CD14-positive monocyte (primary cell): ENCODE results near the gene POF1B. TPM values are rescaled to one million over a fixed set of nuclear protein-coding genes. Genes with fewer than 3 reads are reported as not detected.

ENCODE experiments used
- DNase-seq, 3 donors: peaks; one replicate each; pipeline ENCODE4 v3.0.0-alpha.2; 2011 to 2022
- H2AFZ ChIP-seq: 2 replicates; pipeline ENCODE4 v1.6.0; 2012; ENCODE audit warnings: mild to moderate bottlenecking, low read depth, low read length, inconsistent platforms; ENCODE audit not compliant: insufficient read depth, poor library complexity, severe bottlenecking
- H3K27ac ChIP-seq, 2 donors: 1 replicate in 1 of 2; 2 replicates in 1 of 2; pipeline ENCODE4 v1.5.1; 2012 to 2013; ENCODE audit warnings: low read length in 2 of 2, control low read depth in 1 of 2, inconsistent platforms in 1 of 2, low read depth in 1 of 2, mild to moderate bottlenecking in 1 of 2
- H3K27me3 ChIP-seq, 2 donors: one replicate each; pipeline versions ENCODE4 v1.6.0 to v1.6.1; 2011 to 2013; ENCODE audit warnings: low read length in 2 of 2; ENCODE audit not compliant: control insufficient read depth in 2 of 2, insufficient read depth in 2 of 2
- H3K36me3 ChIP-seq, 2 donors: replicated peaks in 1 of 2; 1 replicate in 1 of 2; 2 replicates in 1 of 2; pipeline versions ENCODE4 v1.5.1 to v1.6.1; 2012 to 2013; ENCODE audit warnings: low read length in 2 of 2, control low read depth in 1 of 2, inconsistent platforms in 1 of 2, mild to moderate bottlenecking in 1 of 2; ENCODE audit not compliant: insufficient read depth in 2 of 2, control insufficient read depth in 1 of 2
- H3K4me1 ChIP-seq, 2 donors: 1 replicate in 1 of 2; 2 replicates in 1 of 2; pipeline versions ENCODE4 v1.5.1 to v1.6.1; 2012 to 2013; ENCODE audit warnings: low read length in 2 of 2, control low read depth in 1 of 2, inconsistent platforms in 1 of 2, mild to moderate bottlenecking in 1 of 2, moderate library complexity in 1 of 2; ENCODE audit not compliant: insufficient read depth in 2 of 2, control insufficient read depth in 1 of 2
- H3K4me2 ChIP-seq: replicated peaks from 2 replicates; pipeline ENCODE3; 2012; ENCODE audit warnings: low read length, moderate library complexity, mild to moderate bottlenecking; ENCODE audit not compliant: poor library complexity, severe bottlenecking; ENCODE audit errors: extremely low read depth
- H3K4me3 ChIP-seq, 3 experiments: fragments of 200-600 bp in 1 of 3; sonication (generic) in 1 of 3; replicated peaks in 1 of 3; 1 replicate in 2 of 3; 2 replicates in 1 of 3; pipeline ENCODE4 v1.5.1; 2011 to 2013; ENCODE audit warnings: low read length in 3 of 3, mild to moderate bottlenecking in 3 of 3, control low read depth in 2 of 3, low read depth in 2 of 3, inconsistent platforms in 1 of 3, moderate library complexity in 1 of 3
- H3K79me2 ChIP-seq: 2 replicates; pipeline ENCODE4 v1.6.0; 2012; ENCODE audit warnings: mild to moderate bottlenecking, control low read depth, inconsistent platforms, low read length, moderate library complexity; ENCODE audit not compliant: insufficient read depth
- H3K9ac ChIP-seq: 2 replicates; pipeline ENCODE4 v1.6.0; 2017; ENCODE audit warnings: low read length, mild to moderate bottlenecking; ENCODE audit not compliant: insufficient read depth, poor library complexity, severe bottlenecking
- H3K9me3 ChIP-seq, 2 donors: replicated peaks in 1 of 2; 1 replicate in 1 of 2; 2 replicates in 1 of 2; pipeline versions ENCODE4 v1.5.1 to v1.6.1; 2012 to 2013; ENCODE audit warnings: low read length in 2 of 2, control low read depth in 1 of 2; ENCODE audit not compliant: control insufficient read depth in 1 of 2, insufficient read depth in 1 of 2
- H4K20me1 ChIP-seq: 2 replicates; pipeline ENCODE4 v1.6.0; 2012; ENCODE audit warnings: mild to moderate bottlenecking, low read length, control low read depth, moderate library complexity; ENCODE audit not compliant: insufficient read depth
- H3K27ac Mint-ChIP-seq, 7 donors: one replicate each; pipeline ENCODE4 v1.8.0; 2020; ENCODE audit warnings: mild to moderate bottlenecking in 7 of 7, mixed read lengths in 7 of 7, moderate library complexity in 6 of 7, inconsistent platforms in 2 of 7
- H3K27me3 Mint-ChIP-seq, 3 donors: one replicate each; pipeline ENCODE4 v1.8.0; 2021 to 2022; ENCODE audit warnings: low read depth in 3 of 3, mild to moderate bottlenecking in 3 of 3, mixed read lengths in 3 of 3, moderate library complexity in 3 of 3, inconsistent platforms in 1 of 3
- H3K36me3 Mint-ChIP-seq, 2 donors: one replicate each; pipeline ENCODE4 v1.8.0; 2020; ENCODE audit warnings: mixed read lengths in 2 of 2, inconsistent platforms in 1 of 2, mild to moderate bottlenecking in 1 of 2
- H3K4me1 Mint-ChIP-seq: one replicate; pipeline ENCODE4 v1.8.0; 2020; ENCODE audit warnings: mild to moderate bottlenecking, mixed read lengths
- H3K4me3 Mint-ChIP-seq, 2 donors: one replicate each; pipeline ENCODE4 v1.8.0; 2020; ENCODE audit warnings: mild to moderate bottlenecking in 2 of 2, mixed read lengths in 2 of 2, moderate library complexity in 1 of 2
- H3K9me3 Mint-ChIP-seq, 7 donors: one replicate each; pipeline ENCODE4 v1.8.0; 2020 to 2022; ENCODE audit warnings: mixed read lengths in 7 of 7, mild to moderate bottlenecking in 6 of 7, moderate library complexity in 6 of 7, inconsistent platforms in 2 of 7
- WGBS: methylation state at CpG from one replicate; pipeline ENCODE4 v1.1.5; 2013; ENCODE audit warnings: missing lambda C conversion rate; ENCODE audit not compliant: insufficient coverage; 5-methylcytosine and 5-hydroxymethylcytosine counted together
- intact Hi-C, 2 donors: fragments of 100-400 bp; cut with micrococcal nuclease; formaldehyde crosslinking; loops; one replicate each; pipeline versions ENCODE4 v1.15.0 to v1.15.1; 2023
- polyA plus RNA-seq, 3 donors: library from polyadenylated mRNA; depleted of rRNA in 1 of 3; unstranded in 2 of 3; stranded (reverse) in 1 of 3; fragments of 300-500 nt in 2 of 3; fragments of >200 nt in 1 of 3; fragmentation: Illumina TruSeq in 2 of 3; gene quantifications; 1 replicate in 2 of 3; 2 replicates in 1 of 3; pipeline ENCODE4 v1.2.3, GENCODE V29; 2012 to 2021
- TF ChIP-seq, protein P1 (sequence below): fragments of 200-600 bp; IDR thresholded peaks from one replicate; pipeline ENCODE4 v1.8.0; 2022; ENCODE audit warnings: antibody characterized with exemption, mild to moderate bottlenecking

Gene POF1B
- polyA plus RNA-seq, 3 donors, result not detected

DNA sequence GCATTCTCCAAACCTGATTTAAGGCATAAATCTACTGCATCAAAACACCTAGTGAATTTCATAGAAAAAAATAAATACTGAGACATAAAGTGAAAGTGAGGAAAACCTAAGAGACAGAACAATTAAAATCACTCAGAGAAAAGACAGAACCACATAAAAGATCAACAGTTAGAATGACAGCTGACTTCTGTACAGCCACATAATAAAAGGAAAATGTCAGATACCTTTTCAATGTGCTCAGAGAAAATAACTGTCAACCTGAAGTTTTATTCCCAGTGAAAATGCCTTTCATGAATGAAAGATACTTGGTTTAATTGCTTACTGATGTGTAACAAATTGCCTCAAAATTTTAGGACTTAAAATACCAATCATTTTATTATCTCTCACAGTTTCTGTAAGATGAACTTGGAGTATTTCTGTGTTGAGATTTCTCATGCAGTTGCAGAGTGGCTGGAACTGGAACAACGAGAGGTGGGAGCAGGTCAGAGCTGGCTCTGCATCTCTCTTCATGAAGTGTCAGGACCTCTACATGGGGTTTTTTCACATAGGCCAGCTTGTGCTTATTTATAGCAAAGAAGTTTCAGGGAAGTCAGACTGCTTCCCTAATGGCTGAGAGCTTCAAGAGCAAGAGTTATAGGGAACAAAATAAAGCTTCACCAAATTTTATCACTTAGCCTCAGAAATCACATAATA lies 11.9 kb upstream of the POF1B start:
- Mint-ChIP-seq H3K4me1 (no peaks in the 10 kb centered on the region), H3K9me3 (peaks cover 0 to 5% (median 2%) of the 10 kb centered on the region in 7 donors), H3K36me3 (no peaks in the 10 kb centered on the region), H3K27ac (no peak overlapping the region), H3K27me3 (peaks cover 0 to 2% (median 0%) of the 10 kb centered on the region in 3 donors), H3K4me3 (no peak overlapping the region)
- TF ChIP-seq, protein P1, sequence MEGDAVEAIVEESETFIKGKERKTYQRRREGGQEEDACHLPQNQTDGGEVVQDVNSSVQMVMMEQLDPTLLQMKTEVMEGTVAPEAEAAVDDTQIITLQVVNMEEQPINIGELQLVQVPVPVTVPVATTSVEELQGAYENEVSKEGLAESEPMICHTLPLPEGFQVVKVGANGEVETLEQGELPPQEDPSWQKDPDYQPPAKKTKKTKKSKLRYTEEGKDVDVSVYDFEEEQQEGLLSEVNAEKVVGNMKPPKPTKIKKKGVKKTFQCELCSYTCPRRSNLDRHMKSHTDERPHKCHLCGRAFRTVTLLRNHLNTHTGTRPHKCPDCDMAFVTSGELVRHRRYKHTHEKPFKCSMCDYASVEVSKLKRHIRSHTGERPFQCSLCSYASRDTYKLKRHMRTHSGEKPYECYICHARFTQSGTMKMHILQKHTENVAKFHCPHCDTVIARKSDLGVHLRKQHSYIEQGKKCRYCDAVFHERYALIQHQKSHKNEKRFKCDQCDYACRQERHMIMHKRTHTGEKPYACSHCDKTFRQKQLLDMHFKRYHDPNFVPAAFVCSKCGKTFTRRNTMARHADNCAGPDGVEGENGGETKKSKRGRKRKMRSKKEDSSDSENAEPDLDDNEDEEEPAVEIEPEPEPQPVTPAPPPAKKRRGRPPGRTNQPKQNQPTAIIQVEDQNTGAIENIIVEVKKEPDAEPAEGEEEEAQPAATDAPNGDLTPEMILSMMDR, result no peak
- intact Hi-C loops, result no loop called here
- H4K20me1 ChIP-seq, result no peaks in the 10 kb centered on the region
- H2AFZ ChIP-seq, result no peak overlapping the region
- WGBS, result no CpG with 5 or more reads among the region's 1 CpG
- no peaks in the 10 kb centered on the region for H3K36me3 ChIP-seq
- H3K4me2 ChIP-seq, result no peak overlapping the region
- no peak overlapping the region for H3K4me3 ChIP-seq
- no peak for DNase-seq
- no peak overlapping the region for H3K27ac ChIP-seq
- no peaks in the 10 kb centered on the region for H3K27me3 ChIP-seq
- H3K9ac ChIP-seq, result no peak overlapping the region
- no peaks in the 10 kb centered on the region for H3K79me2 ChIP-seq
- H3K9me3 ChIP-seq, result no peaks in the 10 kb centered on the region
- H3K4me1 ChIP-seq, result no peaks in the 10 kb centered on the region

DNA sequence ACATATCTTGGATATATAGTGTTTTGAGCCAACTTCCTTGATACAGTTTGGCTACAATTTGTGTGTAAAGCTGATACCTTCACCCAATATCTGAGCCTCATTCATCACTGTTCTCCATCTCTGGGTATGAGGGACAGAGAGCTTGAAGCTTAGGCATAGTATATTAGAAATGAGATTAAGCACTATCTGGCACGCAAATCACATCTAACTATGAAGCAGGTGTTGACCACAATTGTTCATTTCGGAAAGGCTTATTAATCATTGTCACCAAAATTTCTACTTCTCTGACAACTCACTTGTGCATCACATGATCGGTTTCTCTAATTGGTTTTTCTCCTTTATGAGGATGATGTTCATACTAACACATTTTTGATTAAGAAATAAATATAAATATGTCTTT lies 2.1 kb upstream of the POF1B start:
- H3K79me2 ChIP-seq, result no peaks in the 10 kb centered on the region
- H3K36me3 ChIP-seq, result no peaks in the 10 kb centered on the region
- no peaks in the 10 kb centered on the region for H3K4me1 ChIP-seq
- no peak overlapping the region for H3K4me3 Mint-ChIP-seq
- no peaks in the 10 kb centered on the region for H3K36me3 Mint-ChIP-seq
- H3K9me3 ChIP-seq, result peaks cover 0 to 4% of the 10 kb centered on the region in 2 donors
- no CpG with 5 or more reads among the region's 3 CpGs for WGBS
- intact Hi-C loops, result no loop called here
- H3K4me3 ChIP-seq, result no peak overlapping the region
- H3K27me3 Mint-ChIP-seq, result peaks cover 0 to 2% (median 0%) of the 10 kb centered on the region in 3 donors
- H3K9ac ChIP-seq, result no peak overlapping the region
- H3K27me3 ChIP-seq, result no peaks in the 10 kb centered on the region
- TF ChIP-seq, protein P1, result no peak
- H3K9me3 Mint-ChIP-seq, result peaks cover 0 to 3% (median 0%) of the 10 kb centered on the region in 7 donors
- DNase-seq, result no peak
- H3K27ac Mint-ChIP-seq, result no peak overlapping the region
- no peaks in the 10 kb centered on the region for H3K4me1 Mint-ChIP-seq
- no peak overlapping the region for H3K4me2 ChIP-seq
- no peaks in the 10 kb centered on the region for H4K20me1 ChIP-seq
- H3K27ac ChIP-seq, result no peak overlapping the region
- no peak overlapping the region for H2AFZ ChIP-seq
